HUES6 (cell line): ENCODE data around the gene DLGAP5.

ENCODE experiments used
- H3K27ac ChIP-seq: 2 replicates; pipeline ENCODE4 v1.7.0; 2013; ENCODE audit warnings: low read depth, mild to moderate bottlenecking, low read length, inconsistent platforms
- H3K27me3 ChIP-seq: 2 replicates; pipeline ENCODE4 v1.6.1; 2013; ENCODE audit warnings: low read length; ENCODE audit not compliant: control insufficient read depth, insufficient read depth
- H3K36me3 ChIP-seq: 2 replicates; pipeline ENCODE4 v1.6.1; 2013; ENCODE audit warnings: low read length; ENCODE audit not compliant: control insufficient read depth, insufficient read depth
- H3K4me1 ChIP-seq: 2 replicates; pipeline ENCODE4 v1.6.1; 2013; ENCODE audit warnings: low read length; ENCODE audit not compliant: control insufficient read depth, insufficient read depth
- H3K4me3 ChIP-seq: 2 replicates; pipeline ENCODE4 v1.5.1; 2013; ENCODE audit warnings: low read depth, low read length
- H3K9ac ChIP-seq: one replicate; pipeline ENCODE4 v1.6.1; 2013; ENCODE audit warnings: mild to moderate bottlenecking, low read length
- H3K9me3 ChIP-seq: 2 replicates; pipeline ENCODE4 v1.6.1; 2013; ENCODE audit warnings: low read depth, low read length; ENCODE audit not compliant: control insufficient read depth, insufficient read depth

The DLGAP5 gene

DNA sequence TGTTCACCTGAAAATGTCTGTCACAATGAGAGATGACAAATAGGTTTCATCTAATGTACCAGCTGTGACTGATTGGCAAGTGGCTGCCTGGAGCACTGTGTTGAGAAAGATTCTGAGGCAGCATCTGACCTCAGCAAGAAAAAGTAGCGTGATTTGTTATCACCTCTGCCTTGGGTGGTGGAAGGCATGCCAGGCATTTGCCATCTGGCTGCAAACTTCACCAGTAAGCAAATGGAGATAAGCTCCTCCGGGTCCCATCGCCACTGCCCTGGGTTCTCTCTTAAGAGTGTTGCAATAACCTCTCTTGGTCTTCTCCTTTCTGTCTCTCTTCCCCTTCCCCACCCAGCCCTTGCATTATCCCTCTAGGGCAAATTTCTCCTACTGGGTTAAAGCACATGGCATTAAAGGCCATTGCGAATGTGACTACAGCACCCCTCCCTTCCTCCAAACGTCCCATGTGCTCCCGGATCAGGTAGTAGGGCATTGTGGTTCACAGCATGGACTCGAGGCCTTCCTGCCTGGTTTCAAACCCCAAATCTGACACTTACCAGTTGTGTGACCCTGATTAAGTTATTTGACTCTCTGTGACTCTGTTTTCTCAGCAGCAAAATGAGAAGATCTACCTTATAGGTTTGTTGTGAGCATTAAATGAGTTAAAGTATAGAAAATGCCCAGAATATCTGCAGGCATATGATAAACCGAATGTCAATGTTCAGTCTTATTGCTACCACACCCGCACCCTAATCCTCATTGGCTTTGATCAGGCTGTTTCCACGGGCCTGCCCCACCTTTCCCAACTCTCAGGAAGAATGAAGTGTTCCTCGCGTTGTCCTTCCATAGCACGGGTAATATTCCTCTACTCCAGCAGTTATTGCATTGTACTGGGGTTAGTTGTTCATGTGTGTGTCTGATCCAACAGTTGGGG lies 70.6 kb downstream of the DLGAP5 start:
- H3K27ac ChIP-seq = no peak overlapping the region
- H3K4me1 ChIP-seq = peaks cover 21% of the 10 kb centered on the region

DNA sequence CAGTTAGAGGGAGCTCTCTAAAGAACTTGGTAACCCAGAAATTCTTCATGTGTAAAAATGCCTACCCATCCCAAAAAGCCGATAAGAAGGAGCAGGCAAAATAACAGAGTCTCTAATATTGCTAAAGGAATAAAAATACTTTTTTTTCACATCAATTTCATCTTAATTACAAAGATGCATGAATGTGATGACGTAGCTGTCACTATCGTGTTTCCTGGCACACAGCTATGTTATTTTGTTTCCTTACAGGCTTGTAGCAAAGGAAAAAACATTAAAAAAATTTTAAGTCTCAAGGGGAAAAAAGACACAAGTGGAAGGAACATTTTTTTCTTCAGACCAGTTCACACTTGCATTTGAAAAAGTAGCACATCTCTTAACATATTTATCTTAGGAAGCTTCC lies 72.6 kb downstream of the DLGAP5 start:
- no peaks in the 10 kb centered on the region for H3K36me3 ChIP-seq
- no peak overlapping the region for H3K27ac ChIP-seq
- H3K9me3 ChIP-seq = no peaks in the 10 kb centered on the region
- H3K27me3 ChIP-seq = peaks cover 6% of the 10 kb centered on the region; the same call in 1 of the 2 replicates
- H3K4me1 ChIP-seq = peaks cover 21% of the 10 kb centered on the region
- no peak overlapping the region for H3K4me3 ChIP-seq
- no peak overlapping the region for H3K9ac ChIP-seq

More for the DNA sequence above, 70.6 kb downstream of the DLGAP5 start:
- no peaks in the 10 kb centered on the region for H3K36me3 ChIP-seq
- no peaks in the 10 kb centered on the region for H3K9me3 ChIP-seq
- H3K9ac ChIP-seq = no peak overlapping the region
- peaks cover 12% of the 10 kb centered on the region for H3K27me3 ChIP-seq
- no peak overlapping the region for H3K4me3 ChIP-seq

DNA sequence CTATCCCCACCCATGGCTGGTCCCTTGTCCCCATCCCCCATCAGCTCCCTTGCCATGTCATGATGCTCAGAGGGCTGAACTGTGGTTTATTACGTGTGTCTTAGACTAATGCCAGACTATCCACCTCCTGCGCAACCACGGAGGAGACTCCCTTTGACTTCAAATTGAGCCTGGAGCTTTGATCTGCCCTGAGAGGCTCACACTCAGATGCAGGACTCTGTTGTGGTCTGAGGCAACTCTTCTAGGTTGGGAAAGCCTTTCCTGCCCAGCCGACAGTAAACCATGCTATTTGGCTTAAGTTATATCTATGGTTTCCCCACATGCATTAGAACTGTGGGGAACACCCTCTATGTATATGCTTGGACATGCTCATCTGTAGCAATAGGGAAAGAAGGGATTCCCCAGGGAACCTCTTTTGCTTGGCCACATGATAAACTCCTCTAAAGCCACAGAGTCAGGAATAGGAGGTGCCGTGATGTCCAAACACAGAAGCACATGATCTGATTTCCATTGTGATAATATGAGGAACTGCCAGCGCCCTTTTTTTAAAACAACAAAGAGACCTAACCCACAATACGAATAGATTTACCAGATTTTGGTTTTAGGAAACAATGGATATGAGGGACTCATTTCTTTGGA lies 73.5 kb downstream of the DLGAP5 start:
- no peak overlapping the region for H3K27ac ChIP-seq

DNA sequence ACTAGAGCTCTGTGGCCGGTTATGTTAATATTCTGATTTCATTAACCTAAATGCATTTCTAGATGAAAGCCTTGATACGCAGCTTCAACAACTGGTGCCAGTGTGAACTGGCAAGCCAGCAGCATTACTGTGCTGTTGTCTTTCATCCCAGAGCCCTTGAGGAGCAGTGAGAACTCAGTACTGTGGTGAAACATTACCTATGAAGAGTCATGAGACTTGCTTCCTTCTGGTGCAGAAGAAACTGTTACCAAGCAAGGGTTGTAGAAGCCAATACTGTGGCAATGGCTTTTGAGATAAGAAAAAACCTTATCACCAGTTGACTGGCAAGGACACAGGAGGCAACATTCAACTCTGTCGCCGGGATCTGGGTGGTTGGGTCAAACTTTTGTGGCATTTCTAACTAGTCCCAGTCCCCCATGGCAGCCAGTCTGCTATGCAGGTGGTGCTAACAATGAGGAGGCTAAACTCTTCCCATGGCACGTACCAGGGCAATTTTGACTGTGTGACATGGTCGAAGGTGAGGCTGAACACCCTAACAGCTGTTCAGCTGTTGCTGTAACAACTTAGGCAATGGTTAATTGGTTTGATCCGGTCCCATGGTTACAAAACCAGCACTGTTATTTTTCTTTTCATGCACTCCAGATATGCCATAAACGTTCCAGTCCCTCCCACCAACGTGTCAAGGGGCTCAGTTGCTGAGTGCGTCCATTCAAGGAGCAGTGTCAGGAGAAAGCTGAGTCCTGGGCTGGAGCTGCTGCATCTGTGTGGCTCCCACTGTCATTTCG lies 74.9 kb downstream of the DLGAP5 start:
- Histone ChIP-seq H3K27ac (no peak overlapping the region), H3K36me3 (no peaks in the 10 kb centered on the region), H3K27me3 (peaks cover 6% of the 10 kb centered on the region; the same call in 1 of the 2 replicates), H3K9ac (no peak overlapping the region), H3K9me3 (no peaks in the 10 kb centered on the region), H3K4me3 (no peak overlapping the region), H3K4me1 (peaks cover 8% of the 10 kb centered on the region)

More for the DNA sequence above, 73.5 kb downstream of the DLGAP5 start:
- Histone ChIP-seq H3K36me3 (no peaks in the 10 kb centered on the region), H3K9ac (no peak overlapping the region), H3K9me3 (no peaks in the 10 kb centered on the region), H3K27me3 (peaks cover 6% of the 10 kb centered on the region; the same call in 1 of the 2 replicates), H3K4me3 (no peak overlapping the region), H3K4me1 (peaks cover 17% of the 10 kb centered on the region)

DNA sequence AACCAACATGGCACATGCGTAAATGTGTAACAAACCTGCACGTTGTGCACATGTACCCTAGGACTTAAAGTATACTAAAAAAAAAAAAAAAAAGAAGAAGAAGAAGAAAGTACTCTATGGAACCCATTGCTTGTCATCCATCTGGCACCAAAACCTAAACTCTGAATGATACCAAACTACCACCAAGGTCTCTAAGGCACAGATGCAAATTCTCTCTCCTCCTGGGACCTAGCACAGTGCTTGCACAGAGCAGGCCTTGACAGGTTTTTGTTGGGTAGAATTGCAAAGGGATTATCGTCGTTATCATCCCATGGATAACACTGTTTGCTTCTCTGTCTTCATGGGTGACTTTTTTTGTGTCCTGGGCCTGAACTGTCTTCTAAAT lies 75.5 kb downstream of the DLGAP5 start:
- Histone ChIP-seq H3K27ac (no peak overlapping the region), H3K9me3 (no peaks in the 10 kb centered on the region), H3K4me1 (peaks cover 5% of the 10 kb centered on the region), H3K4me3 (no peak overlapping the region), H3K27me3 (peaks cover 6% of the 10 kb centered on the region; the same call in 1 of the 2 replicates), H3K9ac (no peak overlapping the region), H3K36me3 (no peaks in the 10 kb centered on the region)

DNA sequence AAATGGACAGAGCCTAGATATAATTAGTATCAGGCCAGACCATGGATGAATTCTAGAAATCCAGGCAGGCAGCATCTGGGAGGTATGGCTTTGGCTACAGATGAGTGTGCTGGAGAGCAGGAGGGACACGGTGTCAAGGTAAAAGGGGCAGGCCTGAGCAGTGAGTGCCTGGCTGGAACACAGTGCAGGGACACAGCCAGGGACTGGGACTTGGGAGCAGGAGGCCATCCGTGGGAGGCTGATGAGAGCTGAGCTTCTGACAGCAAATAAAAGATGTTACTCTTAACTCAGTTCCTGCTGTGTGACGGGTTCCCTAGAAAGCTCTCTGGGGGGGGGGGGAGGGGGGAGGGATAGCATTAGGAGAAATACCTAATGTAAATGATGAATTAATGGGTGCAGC lies 75.9 kb downstream of the DLGAP5 start:
- no peak overlapping the region for H3K4me3 ChIP-seq

DNA sequence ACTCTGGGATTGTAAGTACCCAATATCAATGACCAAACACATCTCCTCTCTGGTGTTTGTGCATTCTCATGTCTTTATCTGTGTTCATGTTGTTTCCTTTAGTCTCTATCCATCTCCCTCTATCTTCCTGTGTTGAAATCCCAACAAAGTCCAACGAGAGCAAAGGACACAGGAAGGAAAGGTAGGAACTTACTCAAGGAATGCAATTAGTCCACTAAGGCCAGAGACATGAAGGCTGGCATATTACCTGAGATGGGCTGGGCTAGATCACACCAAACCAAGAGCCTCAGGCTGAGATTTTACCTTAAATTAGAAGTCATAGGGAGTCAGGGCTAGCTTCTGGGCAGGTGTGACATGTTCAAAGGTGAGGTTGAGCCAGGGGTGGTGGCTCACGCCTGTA lies 76.7 kb downstream of the DLGAP5 start:
- no peaks in the 10 kb centered on the region for H3K9me3 ChIP-seq
- H3K4me1 ChIP-seq = no peaks in the 10 kb centered on the region
- H3K36me3 ChIP-seq = no peaks in the 10 kb centered on the region
- no peaks in the 10 kb centered on the region; the same call in 1 of the 2 replicates for H3K27me3 ChIP-seq
- H3K9ac ChIP-seq = no peak overlapping the region
- H3K27ac ChIP-seq = no peak overlapping the region
- no peak overlapping the region for H3K4me3 ChIP-seq

More for the DNA sequence above, 75.9 kb downstream of the DLGAP5 start:
- Histone ChIP-seq H3K27me3 (peaks cover 6% of the 10 kb centered on the region; the same call in 1 of the 2 replicates), H3K9me3 (no peaks in the 10 kb centered on the region), H3K36me3 (no peaks in the 10 kb centered on the region), H3K9ac (no peak overlapping the region), H3K4me1 (peaks cover 1% of the 10 kb centered on the region; the same call in 1 of the 2 replicates), H3K27ac (no peak overlapping the region)

DNA sequence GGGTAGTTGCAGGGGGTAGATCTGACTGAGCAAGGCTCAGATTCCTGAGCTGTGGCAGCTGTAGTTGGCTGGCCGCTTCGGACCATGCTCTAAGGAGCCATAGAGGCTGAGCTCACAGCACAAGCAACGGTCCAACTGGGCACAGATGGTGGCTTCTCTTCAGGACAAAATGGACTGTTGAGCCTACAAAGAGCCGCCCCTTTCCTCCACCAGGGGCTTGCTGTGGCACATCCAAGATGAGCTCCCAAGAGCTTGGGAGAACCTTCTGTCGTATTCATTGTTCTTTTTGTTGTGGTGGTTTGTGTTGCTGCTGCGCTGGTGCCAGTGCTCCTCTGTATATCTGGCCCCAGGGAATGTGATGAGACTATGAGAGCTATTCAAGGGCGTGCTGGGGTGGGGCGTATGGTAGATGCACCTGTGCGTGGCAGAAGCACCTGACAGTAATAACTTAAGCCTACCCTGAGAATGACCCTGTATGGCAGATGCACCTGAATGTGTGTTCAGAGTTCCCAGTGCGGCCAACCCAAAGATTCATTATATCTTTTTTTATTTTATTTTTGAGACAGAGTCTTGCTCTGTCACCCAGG lies 80.2 kb downstream of the DLGAP5 start:
- Histone ChIP-seq H3K9ac (no peak overlapping the region), H3K27ac (no peak overlapping the region), H3K9me3 (no peaks in the 10 kb centered on the region), H3K4me3 (no peak overlapping the region), H3K27me3 (no peaks in the 10 kb centered on the region), H3K36me3 (no peaks in the 10 kb centered on the region), H3K4me1 (peaks cover 11% of the 10 kb centered on the region; the same call in 1 of the 2 replicates)

DNA sequence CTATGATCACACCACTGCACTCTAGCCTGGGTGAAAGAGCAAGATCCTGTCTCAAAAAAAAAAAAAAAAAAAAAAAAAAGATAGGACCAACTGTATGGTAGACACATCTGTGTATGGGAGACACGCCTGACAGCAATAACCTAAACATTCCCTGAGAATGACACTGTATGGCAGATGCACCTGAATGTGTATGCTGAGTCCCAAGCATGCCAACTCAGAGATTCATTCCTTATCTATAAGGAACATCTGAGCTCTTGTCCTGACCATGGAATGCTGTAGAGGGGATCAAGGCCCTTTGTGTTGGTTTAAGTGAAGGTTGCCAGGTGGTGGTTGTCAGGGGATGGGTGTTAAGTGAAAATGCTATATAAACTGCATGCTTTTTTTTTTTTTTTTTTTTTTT lies 81.5 kb downstream of the DLGAP5 start:
- H3K27me3 ChIP-seq = no peaks in the 10 kb centered on the region
- no peaks in the 10 kb centered on the region for H3K36me3 ChIP-seq
- H3K27ac ChIP-seq = no peak overlapping the region
- H3K4me3 ChIP-seq = no peak overlapping the region
- H3K4me1 ChIP-seq = peaks cover 11% of the 10 kb centered on the region; the same call in 1 of the 2 replicates
- H3K9me3 ChIP-seq = no peaks in the 10 kb centered on the region
- H3K9ac ChIP-seq = no peak overlapping the region

DNA sequence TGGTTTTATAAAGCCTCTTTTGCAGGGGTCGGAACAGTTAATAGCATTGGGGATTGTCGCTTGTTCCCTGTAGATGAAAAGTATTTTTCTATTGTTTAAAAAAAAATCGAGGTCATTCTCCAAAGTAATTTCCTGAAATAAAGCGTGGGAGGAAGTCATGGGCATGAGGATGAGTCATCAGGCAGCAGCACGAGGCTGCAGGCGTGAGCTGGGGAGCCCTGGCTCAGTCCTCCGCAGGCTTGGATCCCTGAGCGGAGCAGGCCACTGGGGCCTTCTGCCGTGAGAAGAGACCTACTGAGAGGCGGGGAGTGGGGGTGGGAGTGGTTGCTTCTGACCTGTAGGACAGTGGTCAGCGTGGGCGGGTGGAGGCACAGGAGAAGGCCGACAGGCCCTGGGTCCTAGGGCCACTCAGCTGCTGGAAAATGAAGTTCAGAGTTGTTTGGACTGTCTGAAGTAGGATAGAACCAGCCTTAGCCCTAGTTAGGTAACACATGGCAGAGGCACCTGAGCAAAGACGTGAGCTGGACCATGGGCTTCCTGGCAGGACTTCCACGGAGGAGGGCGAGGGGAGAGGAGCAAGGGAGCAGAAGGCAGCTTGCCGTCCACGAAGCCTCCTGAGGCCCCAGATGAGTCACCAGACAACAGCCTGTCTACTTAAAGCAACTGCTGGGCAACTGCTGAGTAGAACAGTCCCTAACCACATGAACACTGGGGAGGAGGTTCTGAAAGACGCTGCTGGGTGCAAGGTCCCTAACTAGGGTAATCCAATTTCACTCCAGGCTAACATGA lies 83.4 kb downstream of the DLGAP5 start:
- H3K9me3 ChIP-seq = 0 out of 2 replicates have a peak, but pooled peaks cover 6% of the 10 kb centered on the region
- no peaks in the 10 kb centered on the region for H3K36me3 ChIP-seq
- H3K4me3 ChIP-seq = no peak overlapping the region
- peaks cover 22% of the 10 kb centered on the region for H3K4me1 ChIP-seq
- peak overlapping the region; percentile 35 for H3K9ac ChIP-seq
- H3K27me3 ChIP-seq = no peaks in the 10 kb centered on the region
- no peak overlapping the region for H3K27ac ChIP-seq
